ENCODE measurements around the gene TTC9B.

GRCh38 chr19:40261631-40262030 lies 43.4 kb upstream of the TTC9B start:
- no peak for TF ChIP-seq CTCF (IDR thresholded peaks at IDR 0.05; ENCODE audit: low read depth, low read length, missing input control)
- no peak for TF ChIP-seq ATF3 (IDR thresholded peaks at IDR 0.05)
- TF ChIP-seq MAX (IDR thresholded peaks at IDR 0.05), result no peak
- no peak for TF ChIP-seq RAD21 (IDR thresholded peaks at IDR 0.05)
- no peak for TF ChIP-seq FOXA2 (IDR thresholded peaks at IDR 0.05)
- no peak for TF ChIP-seq SP1 (IDR thresholded peaks at IDR 0.05)
- no peak for TF ChIP-seq TAF1 (conservative IDR thresholded peaks at IDR 0.05)

All from liver (tissue), 3 donors.